NCI-H524 (cell line): ENCODE results near the gene STOM.
A peak's percentile ranks its signal among the peaks of the same experiment; 100 is the strongest.

Experiments used
- DNase-seq, 2 experiments: peaks; one replicate each; lab custom pipeline; 2025; lab: John Stamatoyannopoulos, UW

STOM gene

GRCh38 chr9:121371495-121372061, 1.5 kb upstream of the STOM start:
- no peak for DNase-seq

DNA sequence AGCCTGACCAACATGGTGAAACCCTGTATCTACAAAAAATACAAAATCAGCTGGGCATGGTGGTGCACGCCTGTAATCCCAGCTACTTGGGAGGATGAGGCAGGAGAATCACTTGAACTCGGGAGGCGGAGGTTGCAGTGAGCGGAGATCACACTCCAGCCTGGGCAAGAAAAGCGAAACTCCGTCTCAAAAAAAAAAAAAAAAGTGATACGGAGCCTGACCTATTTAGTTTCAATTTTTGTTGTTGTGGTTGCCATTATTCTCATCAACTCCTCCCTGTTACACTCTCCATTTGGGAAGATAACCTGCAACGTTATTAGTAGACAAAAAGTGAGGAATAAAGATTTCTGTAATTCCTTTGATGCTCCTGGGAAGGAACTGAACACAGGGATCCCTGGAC, 1.3 kb downstream of the STOM start:
- no peak for DNase-seq

DNA sequence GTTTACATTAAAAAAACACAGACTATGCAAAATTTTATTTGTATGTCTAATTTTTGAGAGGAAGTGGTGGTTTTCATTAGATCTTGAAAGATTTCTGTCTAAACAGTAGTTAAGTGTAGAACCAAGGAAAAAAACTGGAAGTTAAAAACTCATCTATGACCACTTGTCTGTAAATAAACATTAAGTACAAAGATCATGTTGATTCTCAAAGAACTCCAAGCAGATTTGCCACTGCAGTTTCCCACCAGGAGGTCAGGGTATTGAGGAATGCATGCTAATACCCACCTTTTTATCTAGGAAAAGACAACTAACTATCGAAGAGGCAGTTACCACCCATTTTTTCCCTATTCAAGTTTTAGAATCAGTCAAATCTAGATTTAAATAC, 1.9 kb downstream of the STOM start:
- DNase-seq = no peak

DNA sequence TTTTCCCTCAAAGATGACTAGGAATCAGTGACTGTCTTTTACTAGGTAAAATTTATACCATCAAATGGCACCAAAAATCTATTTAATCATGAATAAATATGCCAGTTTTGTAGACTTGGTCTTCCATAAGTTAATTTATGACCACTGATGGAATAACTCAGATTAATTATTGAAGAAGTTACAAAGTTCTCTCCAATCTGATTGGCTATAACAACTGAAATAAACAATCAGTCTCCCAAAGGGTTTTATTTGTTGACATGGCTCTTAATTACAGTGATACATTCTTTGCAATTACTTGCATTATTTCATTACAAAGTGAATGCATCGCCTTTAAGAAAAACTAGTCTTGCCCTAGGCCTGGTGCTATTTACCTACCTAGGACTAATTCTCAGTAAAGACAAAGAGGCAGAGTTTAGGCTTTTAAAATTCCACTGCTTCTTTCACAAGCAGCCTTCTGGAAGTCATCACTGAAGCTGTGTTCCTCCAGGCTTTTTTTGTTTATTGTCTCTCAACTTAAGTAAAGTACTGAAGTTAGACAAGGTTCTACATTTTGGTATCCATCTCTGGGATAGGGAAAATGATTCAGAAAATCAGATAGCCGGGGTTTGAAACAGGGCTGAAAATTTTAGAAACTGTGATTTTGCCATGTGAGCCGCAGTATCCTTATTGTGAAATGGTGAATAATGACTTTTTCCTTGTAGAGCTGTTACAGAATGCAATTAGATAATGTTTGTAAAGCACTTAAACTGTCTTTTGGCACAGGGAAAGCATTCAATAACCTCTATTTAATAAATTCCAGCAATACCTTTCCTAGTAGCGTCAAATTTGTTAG, 2.5 kb downstream of the STOM start:
- DNase-seq = no peak

DNA sequence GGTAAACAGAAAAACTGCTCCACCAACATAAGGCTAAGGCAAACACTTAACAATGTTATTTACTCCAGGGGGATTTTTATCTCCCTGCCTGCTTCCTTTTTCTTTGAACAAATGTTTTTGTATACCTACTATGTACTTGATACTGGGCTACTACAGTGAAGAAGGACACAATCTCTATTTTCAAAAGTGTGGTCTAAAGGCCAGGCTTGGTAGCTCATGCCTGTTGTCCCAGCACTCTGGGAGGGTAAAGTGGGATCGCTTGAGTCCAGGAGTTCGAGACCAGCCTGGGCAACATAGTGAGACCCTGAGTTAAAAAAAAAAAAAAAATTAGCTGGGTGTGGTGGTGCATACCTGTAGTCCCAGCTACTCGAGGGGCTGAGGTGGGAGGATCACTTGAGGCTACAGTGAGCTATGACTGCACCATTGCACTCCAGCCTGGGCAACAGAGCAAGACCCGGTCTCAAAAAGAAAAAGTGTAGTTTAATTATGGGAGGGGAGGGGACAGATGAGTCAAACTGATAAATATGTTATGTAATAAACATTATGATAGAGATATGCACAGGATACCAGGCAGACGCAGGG, 3.3 kb downstream of the STOM start:
- DNase-seq = no peak

DNA sequence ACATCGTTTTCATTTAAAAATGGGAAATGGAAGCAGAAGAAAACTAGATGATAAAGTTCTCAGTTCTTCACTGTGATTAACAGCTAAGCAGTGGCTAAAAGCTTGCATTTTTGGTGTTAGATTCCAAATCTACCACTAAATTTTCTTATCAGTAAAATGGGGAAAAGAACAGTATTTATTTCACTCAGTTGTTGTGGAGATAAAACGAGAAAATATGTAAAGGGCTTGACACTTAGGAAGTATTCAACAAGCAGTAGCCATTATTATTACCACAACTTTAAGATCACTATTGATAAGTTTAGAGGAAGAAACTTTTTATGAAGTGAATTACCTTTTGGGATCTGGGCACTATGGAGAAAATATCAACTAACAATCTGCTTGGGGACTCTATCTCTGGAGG, 4.5 kb downstream of the STOM start:
- no peak for DNase-seq

DNA sequence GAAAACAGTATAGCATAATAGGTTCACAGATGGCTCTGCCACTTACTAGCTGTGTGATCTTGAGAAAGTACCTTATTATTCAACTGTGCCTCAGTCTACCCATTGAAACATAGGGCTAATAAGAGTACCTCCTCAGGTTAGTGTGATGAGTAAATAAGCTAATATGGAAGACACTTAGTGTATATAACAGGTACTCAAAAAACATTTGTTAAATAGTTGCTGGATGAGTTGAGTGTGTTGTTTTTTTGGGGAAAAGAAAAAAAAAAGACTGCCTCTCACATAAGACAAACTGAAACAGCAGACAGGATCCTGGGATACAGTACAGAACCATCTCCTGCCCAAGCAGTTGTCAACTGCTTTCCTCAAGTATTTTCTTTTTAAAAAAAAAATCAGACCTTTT, 5.2 kb downstream of the STOM start:
- no peak for DNase-seq

GRCh38 chr9:121364077-121364476, 6.0 kb downstream of the STOM start:
- peak; percentile 14 to 75 for DNase-seq

DNA sequence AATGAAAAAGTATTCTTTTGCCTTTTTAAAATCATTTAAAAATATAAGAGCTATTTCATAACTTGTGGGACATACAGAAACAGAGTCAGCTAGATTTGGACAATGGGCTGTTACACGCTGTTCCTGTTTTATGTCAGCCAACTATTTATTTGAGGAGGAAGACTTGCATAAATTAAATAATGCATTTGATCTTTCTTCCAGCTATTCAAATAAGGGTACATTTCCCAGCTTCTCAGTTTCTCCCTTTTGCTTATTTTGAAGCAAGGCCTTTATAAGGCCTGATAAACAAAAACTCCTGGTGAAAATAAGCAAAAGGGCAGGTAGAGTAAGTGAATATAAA, 6.5 kb downstream of the STOM start:
- DNase-seq = no peak

- DNase-seq = no peak
Measured at GRCh38 chr9:121362813-121363621, 7.0 kb downstream of the STOM start.

GRCh38 chr9:121360601-121361374, 9.3 kb downstream of the STOM start:
- DNase-seq = no peak

- no peak for DNase-seq
Measured at GRCh38 chr9:121359351-121360294, 10.4 kb downstream of the STOM start.

DNA sequence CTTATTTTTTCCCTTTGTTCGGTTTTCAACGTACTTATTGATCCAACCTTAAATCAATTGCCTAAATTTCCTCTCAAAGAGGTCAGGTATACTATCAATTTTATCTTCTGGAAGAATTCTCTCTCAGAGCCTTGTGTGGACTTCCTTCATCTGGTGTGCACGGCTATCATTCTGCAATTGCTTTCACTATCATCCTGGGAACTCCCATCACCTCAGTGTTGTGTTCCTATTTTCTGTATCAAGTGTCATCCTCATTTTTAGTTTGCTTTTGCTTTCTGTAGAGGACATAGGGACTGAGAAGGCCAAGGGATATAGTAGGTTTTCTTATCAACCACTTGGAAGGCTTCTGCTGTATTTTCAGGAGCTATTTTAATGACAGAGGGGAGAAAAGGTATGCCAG, 11.3 kb downstream of the STOM start:
- no peak for DNase-seq

DNA sequence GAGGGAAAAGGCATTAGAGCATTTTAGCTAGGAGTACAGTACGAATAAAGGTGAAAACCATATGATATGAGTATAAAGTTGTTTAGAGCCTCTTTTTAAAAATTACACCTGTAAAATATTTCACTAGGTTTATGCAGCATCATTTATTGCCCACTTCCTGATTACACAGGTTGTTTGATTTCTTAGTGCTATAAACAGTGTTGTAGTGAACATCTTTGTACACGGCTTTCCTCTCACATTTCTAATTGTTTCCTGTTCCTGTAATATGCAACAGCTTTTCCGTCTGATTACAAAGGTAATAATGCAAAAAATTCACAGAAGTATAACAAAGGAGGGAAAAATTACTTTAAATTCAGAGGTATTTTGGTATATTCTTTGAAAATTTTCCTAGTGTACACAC, 13.0 kb downstream of the STOM start:
- DNase-seq = no peak

GRCh38 chr9:121354762-121355161, 15.3 kb downstream of the STOM start:
- DNase-seq = no peak

GRCh38 chr9:121354141-121354540, 15.9 kb downstream of the STOM start:
- no peak for DNase-seq

GRCh38 chr9:121353241-121354061, 16.6 kb downstream of the STOM start:
- DNase-seq = no peak

- DNase-seq = peak; percentile 71 to 90
Measured at GRCh38 chr9:121350993-121351561, 19.0 kb downstream of the STOM start.

- no peak for DNase-seq
Measured at GRCh38 chr9:121350036-121350435, 20.0 kb downstream of the STOM start.

DNA sequence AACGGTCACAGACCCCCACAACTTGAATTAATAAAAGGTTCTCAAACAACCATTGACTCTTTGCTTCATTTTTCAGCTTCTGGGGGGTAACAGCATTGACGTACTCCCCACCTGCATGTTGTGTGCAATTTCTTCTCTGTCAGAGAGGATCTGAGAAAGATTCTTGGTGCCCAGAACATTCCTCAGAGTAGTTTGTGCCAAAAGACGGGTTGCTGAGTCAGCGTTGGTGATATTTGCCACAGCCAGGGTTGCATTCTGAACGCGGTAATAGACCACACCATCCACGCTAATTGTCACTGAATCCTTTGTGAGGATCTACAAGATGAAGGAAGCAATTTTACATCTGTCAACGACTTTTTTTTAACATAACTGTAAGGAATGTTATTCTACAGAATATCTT, 21.0 kb downstream of the STOM start:
- no peak for DNase-seq
